ENCODE results near the gene PNRC1.
"Not testable (repeated sequence)": the region's sequence is repeated elsewhere in the genome, so short reads cannot be mapped to it uniquely, and the experiment has no call there.

The PNRC1 gene

DNA sequence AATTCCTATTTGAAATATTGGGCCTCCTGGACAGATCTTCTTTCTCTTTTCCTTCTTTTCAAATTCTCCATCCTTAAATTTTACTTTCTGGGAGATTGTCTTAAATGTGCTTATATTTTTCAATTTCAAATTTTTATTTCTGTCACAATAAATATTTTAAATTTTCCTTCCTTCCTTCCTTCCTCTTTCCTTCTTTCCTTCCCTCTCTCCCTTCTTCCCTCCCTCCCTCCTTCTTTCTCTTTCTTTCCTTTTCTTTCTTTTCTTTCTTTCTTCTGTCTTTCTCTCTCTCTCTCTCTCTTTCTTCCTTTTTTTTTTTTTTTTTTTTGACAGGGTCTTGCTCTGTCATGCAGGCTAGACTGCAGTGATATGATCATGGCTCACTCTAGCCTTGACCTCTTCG, 16.7 kb upstream of the PNRC1 start:
- DNase-seq, result no peak

DNA sequence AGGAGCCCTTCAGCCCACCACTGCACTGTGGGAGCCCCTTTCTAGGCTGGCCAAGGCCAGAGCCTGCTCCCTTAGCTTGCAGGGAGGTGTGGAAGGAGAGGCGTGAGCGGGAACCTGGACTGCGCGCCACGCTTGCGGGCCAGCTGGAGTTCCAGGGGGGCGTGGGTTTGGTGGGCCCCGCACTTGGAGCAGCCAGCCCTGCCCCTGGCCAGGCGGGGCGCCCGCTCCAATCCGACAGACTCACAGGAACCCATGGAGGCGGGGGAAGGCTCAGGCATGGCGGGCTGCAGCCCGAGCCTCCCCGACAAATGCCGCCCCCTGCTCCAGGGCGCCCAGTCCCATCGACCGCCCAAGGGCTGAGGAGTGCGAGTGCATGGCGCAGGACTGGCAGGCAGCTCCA, 15.6 kb upstream of the PNRC1 start:
- DNase-seq, result not testable (repeated sequence)

DNA sequence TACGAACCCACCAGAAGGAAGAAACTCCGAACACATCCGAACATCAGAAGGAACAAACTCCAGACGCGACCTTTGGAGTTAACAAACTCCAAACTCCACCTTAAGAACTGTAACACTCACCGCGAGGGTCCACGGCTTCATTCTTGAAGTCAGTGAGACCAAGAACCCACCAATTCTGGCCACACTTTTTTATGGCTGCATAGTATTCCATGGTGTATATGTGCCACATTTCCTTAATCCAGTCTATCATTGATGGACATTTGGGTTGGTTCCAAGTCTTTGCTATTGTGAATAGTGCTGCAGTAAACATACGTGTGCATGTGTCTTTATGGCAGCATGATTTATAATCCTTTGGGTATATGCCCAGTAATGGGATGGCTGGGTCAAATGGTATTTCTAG, 14.4 kb upstream of the PNRC1 start:
- not testable (repeated sequence) for DNase-seq

DNA sequence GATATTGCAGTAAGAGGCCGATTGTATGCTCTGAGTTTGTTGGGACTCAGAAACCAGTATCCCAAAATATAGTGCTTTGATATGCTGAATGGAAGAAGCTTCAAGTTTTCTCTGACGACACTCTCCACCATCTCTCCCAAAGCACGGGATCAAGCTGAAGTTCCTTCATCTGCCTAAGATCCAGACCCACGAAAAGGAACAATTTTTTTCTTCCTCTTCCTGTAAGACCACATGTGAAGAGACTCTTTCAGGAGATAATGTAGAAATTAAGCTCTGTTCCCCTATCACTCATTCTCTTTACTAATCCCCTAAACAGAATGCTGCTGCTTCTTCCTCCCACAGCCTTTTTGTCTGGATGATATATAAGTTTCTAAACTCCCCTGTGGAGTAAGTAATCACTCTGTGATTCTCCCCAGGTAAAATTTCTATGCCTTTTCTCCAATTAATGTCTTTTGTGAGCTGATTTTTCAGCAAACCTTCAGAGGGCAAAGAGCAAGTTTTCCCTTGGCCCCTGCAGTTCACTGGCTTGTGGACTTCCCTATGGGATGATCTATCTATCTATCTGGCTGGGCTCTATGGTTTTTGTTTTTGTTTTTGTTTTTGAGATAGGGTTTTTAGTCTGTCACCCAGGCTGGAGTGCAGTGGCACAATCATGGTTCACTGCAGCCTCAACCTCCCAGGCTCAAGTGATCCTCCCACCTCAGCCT, 13.5 kb upstream of the PNRC1 start:
- DNase-seq, result no peak

DNA sequence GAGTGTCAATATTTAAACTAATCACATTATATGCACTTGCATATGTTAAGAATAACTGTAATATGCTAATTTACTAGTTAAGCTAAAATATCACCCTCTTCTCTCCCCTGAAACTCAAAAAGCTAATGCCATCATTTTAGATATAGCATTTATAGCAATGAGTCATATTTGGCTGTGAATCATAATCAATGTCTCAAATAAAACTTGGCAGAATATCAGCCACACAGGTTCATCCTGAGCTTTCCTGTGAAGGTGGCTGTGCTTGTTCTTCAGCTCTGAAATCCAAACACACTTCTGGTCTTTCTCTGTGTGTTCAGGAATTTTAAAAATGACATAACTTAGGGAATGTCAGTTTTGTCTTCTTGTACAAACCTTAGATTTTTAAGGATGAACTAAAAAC, 12.8 kb upstream of the PNRC1 start:
- no peak for DNase-seq

DNA sequence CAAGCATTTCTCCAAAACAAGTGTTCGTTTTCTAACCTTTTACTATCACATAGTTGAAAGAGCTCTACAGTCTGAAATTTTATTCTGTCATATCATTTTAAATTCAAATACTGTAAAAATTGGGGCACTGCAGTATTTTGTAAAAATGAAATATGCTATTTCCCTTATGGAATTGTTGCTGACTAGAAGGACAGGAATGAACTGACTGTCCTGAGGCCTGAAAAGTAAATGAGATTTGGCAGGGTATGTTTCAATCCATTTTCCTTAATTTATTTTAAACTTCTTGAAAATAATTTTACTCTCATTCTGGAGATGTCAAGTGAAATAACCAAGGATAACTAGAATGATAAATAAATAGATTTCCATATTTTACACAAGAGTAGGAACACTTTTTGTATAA, 11.9 kb upstream of the PNRC1 start:
- no peak for DNase-seq

DNA sequence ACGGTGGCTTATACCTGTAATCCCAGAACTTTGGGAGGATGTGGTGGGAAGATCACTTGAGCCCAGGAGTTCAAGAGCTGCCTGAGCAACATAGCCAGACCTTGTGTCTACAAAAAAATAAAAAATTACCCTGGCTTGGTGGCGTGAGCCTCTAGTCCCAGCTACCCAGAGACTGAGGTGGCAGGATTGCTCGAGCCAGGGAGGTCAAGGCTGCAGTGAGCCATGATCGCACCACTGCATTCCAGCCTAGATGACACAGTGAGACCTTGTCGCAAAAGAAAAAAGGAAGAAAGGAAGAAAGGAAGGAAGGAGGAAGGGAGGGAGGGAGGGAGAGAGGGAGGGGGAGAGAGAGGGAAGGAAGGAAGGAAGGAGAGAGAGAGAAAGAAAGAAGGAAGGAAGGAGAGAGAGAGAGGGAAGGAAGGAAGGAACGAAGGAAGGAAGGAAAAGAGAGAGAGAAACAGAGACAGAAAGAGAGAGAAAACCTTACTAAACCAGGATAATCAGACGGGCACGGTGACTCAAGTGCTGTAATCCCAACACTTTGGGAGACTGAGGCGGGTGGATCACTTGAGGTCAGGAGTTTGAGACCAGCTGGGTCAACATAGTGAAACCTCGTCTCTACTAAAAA, 10.9 kb upstream of the PNRC1 start:
- DNase-seq, result no peak

DNA sequence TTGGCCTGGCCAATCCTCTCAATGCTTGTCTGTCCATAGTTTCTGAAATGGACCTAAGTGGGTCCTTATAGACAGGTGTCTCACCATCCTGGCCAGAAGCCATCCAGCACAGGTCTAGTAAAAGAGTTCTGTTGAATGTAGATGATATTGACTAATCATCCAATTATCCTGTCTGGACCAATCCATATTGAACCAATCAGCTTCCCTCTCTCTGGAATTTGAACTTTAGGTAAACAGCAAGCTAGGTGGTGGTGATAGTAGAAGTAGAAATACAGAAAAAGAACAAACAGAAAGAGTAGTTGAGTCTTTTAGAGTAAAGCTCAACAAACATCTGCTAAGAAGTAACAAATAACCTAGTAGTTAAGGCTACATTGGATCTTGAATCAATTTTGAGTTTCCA, 9.5 kb upstream of the PNRC1 start:
- no peak for DNase-seq

DNA sequence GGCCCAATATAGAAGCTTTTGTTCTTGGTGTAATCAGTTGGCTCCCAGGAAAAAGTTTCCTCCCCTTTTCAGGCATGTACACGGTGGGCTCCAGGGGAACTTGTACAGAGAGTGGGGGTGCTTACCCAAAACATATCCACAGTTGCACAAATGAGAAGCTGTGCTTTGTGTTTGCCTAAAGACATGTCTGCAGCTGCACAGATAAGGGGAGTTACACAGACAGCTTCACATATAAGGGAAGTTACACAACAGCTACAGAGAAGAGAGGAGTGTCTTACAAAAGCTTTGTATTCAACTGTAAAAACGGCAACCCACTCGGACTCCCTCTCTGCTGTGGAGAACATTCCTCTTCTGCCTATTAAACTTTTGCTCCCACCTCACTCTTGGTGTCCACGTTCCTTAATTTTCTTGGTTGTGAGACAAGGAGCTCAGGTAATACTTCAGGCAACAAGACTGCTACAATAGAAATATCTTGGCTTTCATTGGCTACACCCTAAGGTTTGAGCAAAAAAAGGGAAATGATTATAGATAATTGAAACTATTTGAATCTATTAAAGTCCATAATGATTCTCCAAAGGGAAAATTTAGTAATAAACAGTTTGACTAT, 7.4 kb upstream of the PNRC1 start:
- DNase-seq, result peak; percentile 88

DNA sequence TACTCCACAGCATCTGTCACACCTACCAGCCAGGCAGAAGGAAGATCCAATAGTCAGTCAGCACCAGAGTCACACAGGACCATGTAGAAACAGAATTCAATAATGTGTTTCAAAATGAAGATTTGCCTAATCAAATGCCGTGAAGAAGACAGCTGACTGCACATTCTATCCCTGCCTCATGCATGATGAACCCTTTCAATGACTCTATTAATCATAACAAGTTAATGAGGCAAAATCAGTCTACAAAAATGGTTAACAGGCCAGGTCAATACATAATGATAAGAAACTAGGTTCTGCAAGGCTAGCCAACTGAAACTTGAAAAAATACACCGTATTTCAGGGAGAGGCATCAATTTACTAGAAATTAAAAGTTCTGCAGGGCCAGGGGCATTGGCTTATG, 6.7 kb upstream of the PNRC1 start:
- no peak for DNase-seq

DNA sequence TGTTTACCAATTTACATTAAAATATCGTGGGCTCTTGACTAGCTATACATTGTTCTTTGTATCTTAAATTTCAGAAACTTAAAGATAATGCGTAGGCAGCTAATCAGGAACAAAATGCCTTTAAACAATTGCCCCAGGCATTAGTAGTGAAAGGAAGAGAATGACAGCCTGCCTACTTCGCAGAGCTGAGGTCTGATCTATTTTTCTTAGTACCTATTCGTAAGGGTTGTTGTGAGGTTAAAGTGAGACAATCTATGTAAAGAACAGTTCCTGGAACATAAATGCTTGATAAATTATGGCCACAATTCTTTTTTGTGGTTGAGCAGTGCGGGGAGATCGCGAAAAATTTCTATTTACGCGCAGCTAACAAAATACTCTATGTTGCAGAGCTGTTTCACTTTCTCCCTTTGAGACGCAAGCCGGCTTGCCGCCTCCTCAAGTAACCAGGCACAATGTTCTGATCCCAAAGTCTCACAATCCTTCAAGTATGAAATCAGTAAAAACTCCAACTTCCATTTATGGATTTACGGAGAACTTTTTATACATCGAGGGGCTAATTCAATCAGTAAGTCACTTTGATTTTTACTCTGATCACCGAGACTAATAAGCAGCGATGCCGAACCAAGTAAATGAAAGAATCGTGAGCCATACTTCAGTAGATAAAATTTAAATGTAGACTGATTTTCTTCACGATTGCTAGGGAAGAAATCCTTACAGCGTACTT, 878 bp upstream of the PNRC1 start:
- peak; percentile 61 for DNase-seq

DNA sequence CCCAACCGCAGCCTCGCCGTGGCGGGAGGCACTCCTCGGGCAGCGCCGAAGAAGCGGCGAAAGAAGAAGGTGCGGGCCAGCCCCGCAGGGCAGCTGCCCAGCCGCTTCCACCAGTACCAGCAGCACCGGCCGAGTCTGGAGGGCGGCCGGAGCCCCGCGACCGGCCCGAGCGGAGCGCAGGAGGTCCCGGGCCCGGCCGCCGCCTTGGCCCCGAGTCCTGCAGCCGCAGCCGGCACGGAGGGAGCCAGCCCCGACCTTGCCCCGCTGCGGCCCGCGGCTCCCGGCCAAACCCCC, 525 bp downstream of the PNRC1 start:
- no peak for DNase-seq

DNA sequence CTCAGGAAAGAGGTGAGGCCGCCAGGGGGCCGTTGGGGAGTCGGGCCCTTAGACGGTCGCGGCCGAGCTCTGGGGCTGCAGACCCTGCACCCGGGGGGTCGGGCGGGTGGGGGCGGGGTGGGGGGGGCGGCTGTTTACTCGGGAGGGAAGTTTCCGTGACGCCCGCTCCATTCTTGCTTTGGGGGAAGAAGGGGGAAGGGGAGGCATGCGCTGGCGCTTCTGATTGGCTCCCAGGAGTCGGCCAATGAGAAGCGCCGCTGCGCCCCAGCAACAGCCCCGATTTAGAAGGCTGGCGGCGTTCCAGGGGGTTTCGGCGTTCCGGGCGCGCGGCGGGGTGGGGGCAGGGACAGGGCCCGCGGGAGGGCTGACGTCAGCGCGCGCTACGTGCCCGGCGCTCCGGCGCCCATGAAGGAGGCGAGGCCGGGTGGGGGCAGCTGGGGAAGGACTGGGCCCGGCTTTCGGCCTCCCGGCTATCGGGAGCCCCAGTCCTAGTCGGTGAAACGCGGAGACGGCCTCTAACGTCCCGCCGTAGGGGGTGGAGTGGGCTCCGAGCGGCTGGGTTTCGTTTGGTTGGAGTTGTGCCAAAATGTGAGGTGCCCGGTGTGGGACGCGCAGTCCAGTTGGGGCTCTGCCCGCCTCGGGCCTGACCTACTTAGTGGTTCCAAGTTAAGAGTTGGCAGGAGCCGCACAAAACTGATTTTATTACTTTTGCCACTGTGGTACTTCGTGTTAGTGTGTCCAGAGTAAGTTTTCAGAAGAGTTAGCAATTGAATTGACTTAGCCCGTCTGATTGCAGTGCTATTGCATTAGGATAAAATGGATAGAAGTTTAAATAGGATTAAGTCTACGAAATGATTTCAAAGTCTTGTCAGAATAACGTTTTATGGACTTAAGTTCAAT, 1.1 kb downstream of the PNRC1 start:
- DNase-seq, result peak; percentile 94

DNA sequence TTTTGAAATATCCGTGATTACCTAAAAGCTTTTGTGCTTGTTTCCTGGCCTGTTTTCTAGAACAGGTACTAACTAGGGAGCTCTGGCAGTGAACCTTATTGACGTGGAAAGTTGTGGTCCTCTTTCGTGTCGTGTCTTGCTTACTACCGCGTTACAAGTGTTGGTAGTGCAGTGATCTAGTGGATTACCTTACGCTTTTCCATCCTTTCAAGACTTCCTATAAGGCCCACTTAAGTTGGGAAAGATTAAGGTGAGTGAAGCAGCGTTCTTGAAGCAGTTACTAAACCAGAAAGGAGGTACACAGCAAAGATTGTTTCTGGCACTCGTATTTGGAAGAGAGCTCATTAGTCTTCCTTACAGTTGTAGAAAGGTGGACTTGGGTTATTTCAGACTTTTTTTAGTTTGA, 1.9 kb downstream of the PNRC1 start:
- DNase-seq, result peak; percentile 15

DNA sequence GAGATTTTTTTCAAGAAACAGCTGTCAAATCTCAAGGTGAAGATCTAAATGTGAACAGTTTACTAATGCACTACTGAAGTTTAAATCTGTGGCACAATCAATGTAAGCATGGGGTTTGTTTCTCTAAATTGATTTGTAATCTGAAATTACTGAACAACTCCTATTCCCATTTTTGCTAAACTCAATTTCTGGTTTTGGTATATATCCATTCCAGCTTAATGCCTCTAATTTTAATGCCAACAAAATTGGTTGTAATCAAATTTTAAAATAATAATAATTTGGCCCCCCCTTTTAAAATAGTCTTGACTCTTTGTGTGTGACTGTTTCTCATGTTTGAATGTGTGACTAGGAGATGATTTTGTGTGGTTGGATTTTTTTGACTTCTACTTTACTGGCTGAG, 4.0 kb downstream of the PNRC1 start:
- DNase-seq, result no peak

DNA sequence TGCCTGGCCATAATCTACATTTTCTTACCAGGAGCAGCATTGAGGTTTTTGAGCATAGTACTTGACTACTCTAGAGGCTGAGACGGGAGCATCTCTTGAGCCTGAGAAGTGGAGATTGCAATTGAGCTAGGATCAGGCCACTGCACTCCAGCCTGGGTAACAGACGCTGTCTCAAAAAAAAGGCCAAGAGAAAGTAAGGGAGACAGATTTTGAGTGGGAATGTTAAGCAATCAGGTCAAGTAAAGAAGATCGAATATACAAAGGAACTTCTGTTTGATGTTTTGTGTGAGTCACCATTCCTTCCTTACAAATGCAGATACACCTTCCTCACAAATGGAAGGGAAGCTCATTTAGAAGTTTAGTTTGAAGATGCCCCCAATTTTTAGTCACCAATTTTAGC, 4.4 kb downstream of the PNRC1 start:
- DNase-seq, result no peak

DNA sequence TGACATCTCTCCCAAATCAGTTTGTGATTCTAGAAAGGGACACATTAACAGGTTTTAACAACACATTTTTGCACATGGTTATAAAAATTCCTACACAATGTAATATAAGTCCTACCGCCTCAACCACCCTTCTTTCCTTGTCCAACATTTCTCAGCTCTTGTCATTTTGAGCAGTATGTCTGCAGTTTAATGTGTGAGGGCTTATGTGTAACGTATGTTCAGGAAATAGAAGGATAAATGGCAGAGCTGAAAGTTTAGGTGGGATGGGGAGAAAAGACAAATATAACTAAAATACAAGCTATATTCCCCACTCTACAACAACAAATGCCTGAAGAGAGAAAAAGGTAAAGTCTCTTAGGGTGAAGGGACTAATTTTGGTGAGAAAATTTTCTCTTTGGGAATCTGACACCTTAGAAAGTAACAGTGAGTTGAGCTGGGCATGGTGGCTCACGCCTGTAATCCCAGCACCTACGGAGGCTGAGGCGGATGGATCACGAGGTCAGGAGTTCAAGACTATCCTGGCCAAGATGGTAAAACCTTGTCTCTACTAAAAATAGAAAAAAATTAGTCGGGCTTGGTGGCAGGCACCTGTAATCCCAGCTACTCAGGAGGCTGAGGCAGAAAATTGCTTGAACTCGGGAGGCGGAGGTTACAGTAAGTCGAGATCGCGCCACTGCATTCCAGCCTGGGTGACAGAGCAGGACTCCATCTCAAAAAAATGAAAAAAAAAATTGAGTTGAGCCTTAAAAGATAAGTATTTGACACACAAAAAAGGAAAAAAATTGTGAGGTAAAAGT, 5.1 kb downstream of the PNRC1 start:
- DNase-seq, result no peak

DNA sequence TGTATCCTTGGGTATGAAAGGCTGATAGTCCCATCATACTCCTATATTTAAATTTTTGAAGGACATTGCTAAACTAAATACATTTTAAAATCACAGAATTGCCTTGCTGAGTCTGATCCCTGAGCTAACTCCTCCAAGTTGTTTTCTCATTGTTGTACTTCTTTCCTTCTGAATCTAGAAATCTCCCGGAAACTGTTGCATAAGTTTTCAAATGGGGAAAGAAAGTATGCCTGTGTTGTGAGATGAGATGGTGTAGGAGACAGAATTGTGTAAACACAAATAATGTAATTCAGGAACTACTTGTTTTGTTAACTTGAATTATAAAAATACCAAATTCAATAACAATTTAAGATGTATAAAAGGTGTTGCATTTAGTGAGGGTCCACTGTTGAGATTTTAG, 7.3 kb downstream of the PNRC1 start:
- no peak for DNase-seq

DNA sequence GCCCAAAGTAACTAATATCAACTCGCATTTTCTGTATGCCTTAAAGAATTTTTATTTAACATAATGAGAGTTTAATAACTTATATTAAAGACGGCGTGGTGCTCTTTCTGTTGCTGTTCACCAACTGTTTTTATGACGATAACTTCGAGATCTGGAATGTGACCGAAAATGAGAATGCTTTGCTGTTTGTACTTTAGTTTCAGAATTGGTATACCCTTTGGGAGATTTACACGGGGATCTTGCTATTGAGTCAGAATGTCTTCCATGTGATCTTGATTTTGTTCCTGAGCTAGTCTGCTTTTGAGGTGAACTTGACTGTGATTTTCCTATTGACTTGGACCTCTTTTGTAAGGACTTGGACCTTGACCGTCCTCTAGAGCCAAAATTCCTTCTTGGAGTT, 17.9 kb downstream of the PNRC1 start:
- no peak for DNase-seq

DNA sequence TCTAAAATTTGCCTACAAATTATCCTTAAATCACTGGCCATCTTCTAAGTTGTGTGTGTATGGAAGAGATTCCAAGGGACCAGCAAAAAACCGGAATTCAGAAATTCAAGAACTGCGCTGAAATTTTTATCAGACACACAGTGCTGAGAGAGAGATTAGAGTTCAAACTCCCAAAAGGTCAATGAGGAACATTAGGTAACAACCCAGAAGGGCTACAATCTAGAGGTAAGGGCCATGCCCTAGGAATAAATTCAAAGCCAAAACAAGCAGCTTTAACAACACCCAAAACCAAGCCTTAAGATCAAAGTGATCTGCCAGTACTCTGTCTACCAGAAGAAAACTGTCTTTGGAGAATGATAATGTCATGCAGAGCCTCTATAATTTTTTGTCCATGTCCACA, 19.6 kb downstream of the PNRC1 start:
- no peak for DNase-seq

DNA sequence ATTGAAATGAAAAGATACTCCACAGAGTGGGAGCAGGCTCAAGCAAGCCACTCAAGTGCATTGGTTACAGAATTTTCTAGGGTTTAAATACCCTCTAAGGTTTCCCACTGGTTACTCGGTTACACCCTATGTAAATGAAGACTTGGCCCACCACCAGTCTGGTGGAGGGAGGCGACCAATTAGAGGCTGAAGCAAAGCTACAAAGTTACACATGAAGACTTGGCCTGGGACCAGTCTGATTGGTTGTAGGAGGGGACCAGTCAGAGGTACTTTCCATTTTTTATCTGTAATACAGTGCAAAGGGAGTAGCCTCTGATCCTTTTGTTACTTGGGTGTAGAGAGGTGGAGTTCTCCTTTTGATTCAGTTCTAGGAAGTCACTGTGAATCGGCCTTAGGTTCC, 29.7 kb downstream of the PNRC1 start:
- peak; percentile 49 for DNase-seq

DNA sequence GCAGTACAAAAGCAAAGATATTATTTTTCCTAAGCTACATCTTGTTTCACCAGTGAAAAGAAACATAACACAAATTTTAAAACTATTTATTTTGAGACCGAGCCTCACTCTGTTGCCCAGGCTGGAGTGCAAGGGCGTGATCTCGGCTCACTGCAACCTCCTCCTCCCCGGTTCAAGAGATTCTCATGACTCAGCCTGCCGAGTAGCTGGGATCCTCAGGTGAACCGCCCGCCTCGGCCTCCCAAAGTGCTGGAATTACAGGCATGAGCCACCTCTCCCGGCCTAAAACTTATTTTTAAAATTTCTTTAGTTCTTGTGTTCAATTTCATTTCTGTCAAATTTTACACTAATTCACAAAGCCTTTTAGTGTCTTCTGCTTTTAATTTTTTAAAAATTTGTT, 31.4 kb downstream of the PNRC1 start:
- no peak for DNase-seq

All from hematopoietic multipotent progenitor cell treated with erythropoietin and hydrocortisone succinate and interleukin-3 and kit ligand, for 8 days (in vitro differentiated cells).